OCI-LY1 (cell line): ENCODE measurements around the gene RASSF9.

Experiments used
- H2AFZ ChIP-seq: fragments of 200-600 bp; sonication (generic), shearing (Covaris generic); 2 replicates; pipeline ENCODE4 v1.6.0; 2014; ENCODE audit warnings: antibody characterized with exemption, mild to moderate bottlenecking, low read length
- H3F3A ChIP-seq: fragments of 200-600 bp; sonication (generic), shearing (Covaris generic); 2 replicates; pipeline ENCODE4 v1.6.0; 2014; ENCODE audit warnings: mild to moderate bottlenecking, antibody characterized with exemption, low read length, moderate library complexity; ENCODE audit not compliant: insufficient read depth
- H3K27ac ChIP-seq: fragments of 200-600 bp; sonication (generic); 2 replicates; pipeline ENCODE4 v1.5.1; 2014; ENCODE audit warnings: low read length, mixed run types, mild to moderate bottlenecking, low read depth; ENCODE audit not compliant: poor library complexity, severe bottlenecking
- H3K27me3 ChIP-seq: fragments of 200-600 bp; sonication (generic); 2 replicates; pipeline ENCODE4 v1.6.0; 2014; ENCODE audit warnings: antibody characterized with exemption, mild to moderate bottlenecking, low read length, moderate library complexity; ENCODE audit not compliant: insufficient read depth
- H3K36me3 ChIP-seq: fragments of 200-600 bp; sonication (generic); 2 replicates; pipeline ENCODE4 v1.6.1; 2014; ENCODE audit warnings: mild to moderate bottlenecking, antibody characterized with exemption, low read length, moderate library complexity, mixed read lengths; ENCODE audit not compliant: insufficient read depth
- H3K4me1 ChIP-seq: fragments of 200-600 bp; sonication (generic); 2 replicates; pipeline ENCODE4 v1.5.1; 2014; ENCODE audit warnings: mild to moderate bottlenecking, low read length, moderate library complexity; ENCODE audit not compliant: insufficient read depth, severe bottlenecking
- H3K4me2 ChIP-seq: fragments of 200-600 bp; sonication (generic), shearing (Covaris generic); 2 replicates; pipeline ENCODE4 v1.6.1; 2014; ENCODE audit warnings: low read length
- H3K4me3 ChIP-seq: fragments of 200-600 bp; sonication (generic); 2 replicates; pipeline ENCODE4 v1.5.1; 2014; ENCODE audit warnings: low read length, low read depth, mild to moderate bottlenecking, mixed read lengths; ENCODE audit not compliant: poor library complexity, severe bottlenecking
- H3K79me2 ChIP-seq: fragments of 200-600 bp; shearing (Covaris generic); 2 replicates; pipeline ENCODE4 v1.6.1; 2016; ENCODE audit warnings: mixed run types, low read length, mixed read lengths; ENCODE audit not compliant: insufficient read depth
- H3K9ac ChIP-seq: fragments of 200-600 bp; sonication (generic), shearing (Covaris generic); 2 replicates; pipeline ENCODE4 v1.6.1; 2014; ENCODE audit warnings: mild to moderate bottlenecking, low read length, mixed read lengths
- H3K9me2 ChIP-seq: fragments of 200-600 bp; sonication (generic), shearing (Covaris generic); 2 replicates; pipeline ENCODE4 v1.6.1; 2014; ENCODE audit warnings: low read depth, mild to moderate bottlenecking, low read length, mixed read lengths
- H3K9me3 ChIP-seq: fragments of 200-600 bp; shearing (Covaris generic); 2 replicates; pipeline ENCODE4 v1.6.1; 2014; ENCODE audit warnings: low read length, mixed read lengths
- H4K20me1 ChIP-seq: fragments of 200-600 bp; sonication (generic), shearing (Covaris generic); 2 replicates; pipeline ENCODE4 v1.6.0; 2016; ENCODE audit warnings: mild to moderate bottlenecking, low read length; ENCODE audit not compliant: insufficient read depth
- CTCF ChIP-seq: fragments of 200-600 bp; sonication (generic), shearing (Covaris generic); IDR thresholded peaks from 2 replicates; pipeline ENCODE4 v1.5.1; 2017; ENCODE audit warnings: mild to moderate bottlenecking, antibody characterized with exemption, low read length, moderate library complexity, mixed read lengths
- EZH2 ChIP-seq: fragments of 200-600 bp; sonication (generic), shearing (Covaris generic); IDR thresholded peaks from 2 replicates; pipeline ENCODE4 v1.8.0; 2017; ENCODE audit warnings: borderline replicate concordance, mixed run types, mild to moderate bottlenecking, antibody characterized with exemption, low read length, moderate library complexity, mixed read lengths

Gene RASSF9

GRCh38 chr12:85849344-85849743 lies 13.1 kb upstream of the RASSF9 start:
- Histone ChIP-seq H3K4me1 (no peaks in the 10 kb centered on the region), H3K9me3 (no peaks in the 10 kb centered on the region), H3F3A (no peaks in the 10 kb centered on the region), H3K4me3 (no peak overlapping the region), H3K79me2 (no peaks in the 10 kb centered on the region), H3K27ac (no peak overlapping the region), H3K9ac (no peak overlapping the region), H3K9me2 (no peaks in the 10 kb centered on the region), H2AFZ (no peak overlapping the region), H4K20me1 (no peaks in the 10 kb centered on the region), H3K36me3 (no peaks in the 10 kb centered on the region), H3K27me3 (no peaks in the 10 kb centered on the region), H3K4me2 (no peak overlapping the region)
- no peak for TF ChIP-seq EZH2
- no peak for TF ChIP-seq CTCF

- no peaks in the 10 kb centered on the region for H3K9me3 ChIP-seq
- no peak overlapping the region for H3K27ac ChIP-seq
- no peak overlapping the region for H3K4me3 ChIP-seq
- H4K20me1 ChIP-seq: no peaks in the 10 kb centered on the region
- H3K9me2 ChIP-seq: no peaks in the 10 kb centered on the region
- TF ChIP-seq CTCF (no peak), EZH2 (no peak)
- no peak overlapping the region for H3K4me2 ChIP-seq
- H3K27me3 ChIP-seq: no peaks in the 10 kb centered on the region
- no peak overlapping the region for H2AFZ ChIP-seq
- H3K9ac ChIP-seq: no peak overlapping the region
- H3K79me2 ChIP-seq: no peaks in the 10 kb centered on the region
- no peaks in the 10 kb centered on the region for H3K4me1 ChIP-seq
- H3F3A ChIP-seq: no peaks in the 10 kb centered on the region
- H3K36me3 ChIP-seq: no peaks in the 10 kb centered on the region
Measured at GRCh38 chr12:85843606-85844310, 7.5 kb upstream of the RASSF9 start.

GRCh38 chr12:85835426-85836196 lies 598 bp downstream of the RASSF9 start:
- Histone ChIP-seq H4K20me1 (no peaks in the 10 kb centered on the region), H3K9me2 (no peaks in the 10 kb centered on the region), H3K36me3 (no peaks in the 10 kb centered on the region), H3K27ac (no peak overlapping the region), H3K4me2 (no peak overlapping the region), H3K9me3 (no peaks in the 10 kb centered on the region), H3F3A (no peaks in the 10 kb centered on the region), H2AFZ (no peak overlapping the region), H3K27me3 (no peaks in the 10 kb centered on the region), H3K79me2 (no peaks in the 10 kb centered on the region), H3K4me3 (no peak overlapping the region), H3K9ac (no peak overlapping the region), H3K4me1 (no peaks in the 10 kb centered on the region)
- TF ChIP-seq EZH2 (no peak), CTCF (no peak)
